Vagina (tissue), 2 donors: ENCODE measurements around the gene KLHL34. TPM values are rescaled to one million over a fixed set of nuclear protein-coding genes. Genes with fewer than 3 reads are reported as not detected.

Source experiments
- DNase-seq, 2 donors: peaks; one replicate each; pipeline ENCODE4 v3.0.0-alpha.2; 2017; ENCODE audit errors: extremely low spot score in 2 of 2
- H3K27ac ChIP-seq: fragments of 200-600 bp; sonication (generic); one replicate; pipeline ENCODE4 v1.5.1; 2019
- H3K27me3 ChIP-seq: fragments of 200-600 bp; sonication (generic); one replicate; pipeline ENCODE4 v1.5.1; 2019
- H3K36me3 ChIP-seq, 2 donors: fragments of 200-600 bp; sonication (generic); one replicate each; pipeline ENCODE4 v1.5.1; 2017 to 2019
- H3K4me1 ChIP-seq: fragments of 200-600 bp; sonication (generic); one replicate; pipeline ENCODE4 v1.5.1; 2019
- H3K4me3 ChIP-seq, 2 donors: fragments of 200-600 bp; sonication (generic); 1 replicate in 1 of 2; 2 replicates in 1 of 2; pipeline ENCODE4 v1.5.1; 2016 to 2019
- H3K9me3 ChIP-seq: fragments of 200-600 bp; sonication (generic); one replicate; pipeline ENCODE4 v1.5.1; 2019
- CTCF ChIP-seq, 3 experiments: fragments of 450-650 bp in 2 of 3; fragments of 200-600 bp in 1 of 3; sonication (generic) in 1 of 3; IDR thresholded peaks; one replicate each; pipeline ENCODE4 v1.5.1; 2017 to 2019; ENCODE audit warnings: antibody characterized with exemption in 3 of 3, mild to moderate bottlenecking in 2 of 3, moderate library complexity in 2 of 3
- POLR2A ChIP-seq, 2 donors: fragments of 450-650 bp; IDR thresholded peaks; one replicate each; pipeline ENCODE4 v1.6.1; 2017; ENCODE audit warnings: antibody characterized with exemption in 2 of 2, mild to moderate bottlenecking in 2 of 2, moderate library complexity in 2 of 2
- POLR2AphosphoS5 ChIP-seq, 2 donors: sonication (generic); formaldehyde crosslinking; IDR thresholded peaks; one replicate each; pipeline ENCODE4 v1.9.0; 2017; ENCODE audit warnings: antibody characterized with exemption in 2 of 2, mild to moderate bottlenecking in 2 of 2, low read depth in 1 of 2; ENCODE audit not compliant: insufficient read depth in 1 of 2
- intact Hi-C: fragments of 100-400 bp; cut with DNase I; formaldehyde crosslinking; loops from one replicate; pipeline ENCODE4 v1.15.1; 2023
- total RNA-seq: library from RNA; depleted of rRNA; stranded (reverse); fragments of >200 nt; gene quantifications from one replicate; pipeline ENCODE4 v1.2.3, GENCODE V29; 2016

KLHL34 gene
- total RNA-seq, 1 donor from 2014 or later = not detected

- Histone ChIP-seq H3K27me3 (no peaks in the 10 kb centered on the region), H3K27ac (no peak overlapping the region), H3K4me3 (no peak overlapping the region), H3K9me3 (no peaks in the 10 kb centered on the region), H3K4me1 (no peaks in the 10 kb centered on the region), H3K36me3 (no peaks in the 10 kb centered on the region)
- no peak for DNase-seq
- TF ChIP-seq POLR2AphosphoS5 (IDR thresholded peaks at IDR 0.05; ENCODE audit: insufficient read depth in 1 of 2, low read depth in 1 of 2) = no peak
- TF ChIP-seq CTCF (IDR thresholded peaks at IDR 0.05) = no peak
- TF ChIP-seq POLR2A (IDR thresholded peaks at IDR 0.05) = no peak
- intact Hi-C loops = no loop called here
Observed at GRCh38 chrX:21657318-21658151, 595 bp downstream of the KLHL34 start.

- intact Hi-C loops = no loop called here
- no peak for TF ChIP-seq CTCF (IDR thresholded peaks at IDR 0.05)
- TF ChIP-seq POLR2A (IDR thresholded peaks at IDR 0.05) = no peak
- TF ChIP-seq POLR2AphosphoS5 (IDR thresholded peaks at IDR 0.05; ENCODE audit: insufficient read depth in 1 of 2, low read depth in 1 of 2) = no peak
- no peak overlapping the region for H3K4me3 ChIP-seq
Observed at GRCh38 chrX:21656587-21657317, 1.4 kb downstream of the KLHL34 start.

GRCh38 chrX:21655901-21656586 is 2.1 kb downstream of the KLHL34 start:
- Histone ChIP-seq H3K4me1 (no peaks in the 10 kb centered on the region), H3K27ac (no peak overlapping the region), H3K27me3 (no peaks in the 10 kb centered on the region), H3K4me3 (no peak overlapping the region), H3K36me3 (no peaks in the 10 kb centered on the region), H3K9me3 (no peaks in the 10 kb centered on the region)
- TF ChIP-seq POLR2A (IDR thresholded peaks at IDR 0.05) = no peak
- no peak for TF ChIP-seq CTCF (IDR thresholded peaks at IDR 0.05)
- no peak for TF ChIP-seq POLR2AphosphoS5 (IDR thresholded peaks at IDR 0.05; ENCODE audit: insufficient read depth in 1 of 2, low read depth in 1 of 2)
- intact Hi-C loops = no loop called here
- no peak for DNase-seq

More at GRCh38 chrX:21656587-21657317, 1.4 kb downstream of the KLHL34 start:
- DNase-seq = no peak
- Histone ChIP-seq H3K27me3 (no peaks in the 10 kb centered on the region), H3K4me1 (no peaks in the 10 kb centered on the region), H3K27ac (no peak overlapping the region), H3K9me3 (no peaks in the 10 kb centered on the region), H3K36me3 (no peaks in the 10 kb centered on the region)

GRCh38 chrX:21645886-21646285 is 12.2 kb downstream of the KLHL34 start:
- intact Hi-C loops = no loop called here
- no peak overlapping the region for H3K27ac ChIP-seq
- H3K36me3 ChIP-seq = no peaks in the 10 kb centered on the region
- H3K27me3 ChIP-seq = no peaks in the 10 kb centered on the region
- no peaks in the 10 kb centered on the region for H3K4me1 ChIP-seq
- no peak overlapping the region for H3K4me3 ChIP-seq
- H3K9me3 ChIP-seq = no peaks in the 10 kb centered on the region
- TF ChIP-seq CTCF (IDR thresholded peaks at IDR 0.05) (no peak), POLR2A (IDR thresholded peaks at IDR 0.05) (no peak), POLR2AphosphoS5 (IDR thresholded peaks at IDR 0.05; ENCODE audit: insufficient read depth in 1 of 2, low read depth in 1 of 2) (no peak)
- no peak for DNase-seq
